NCI-H82 treated with DMSO at 0.1 percent for 48 hours (cell line): ENCODE measurements around the gene CCDC40.
"Not testable (repeated sequence)": the region's sequence is repeated elsewhere in the genome, so short reads cannot be mapped to it uniquely, and the experiment has no call there.

Experiments
- DNase-seq: peaks from one replicate; lab custom pipeline; 2025; ENCODE audit not compliant: unreplicated experiment; lab: John Stamatoyannopoulos, UW

CCDC40 gene

GRCh38 chr17:80045703-80046102 lies 9.3 kb downstream of the CCDC40 start:
- DNase-seq: no peak

DNA sequence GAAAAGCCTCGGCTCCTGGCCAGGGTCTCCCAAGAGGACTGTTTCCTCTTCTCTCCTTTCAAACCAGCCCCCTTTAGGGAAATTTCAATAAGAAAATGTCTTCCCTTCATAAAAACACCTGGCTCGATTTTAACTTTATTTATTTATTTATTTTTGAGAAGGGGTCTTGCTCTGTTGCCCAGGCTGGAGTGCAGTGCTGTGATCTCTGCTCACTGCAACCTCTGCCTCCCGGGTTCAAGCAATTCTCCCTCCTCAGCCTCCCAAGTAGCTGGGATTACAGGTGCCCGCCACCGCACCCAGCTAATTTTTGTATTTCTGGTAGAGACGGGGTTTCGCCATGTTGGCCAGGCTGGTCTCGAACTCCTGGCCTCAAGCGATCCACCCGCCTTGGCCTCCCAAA lies 10.3 kb downstream of the CCDC40 start:
- not testable (repeated sequence) for DNase-seq

GRCh38 chr17:80047176-80047575 lies 10.7 kb downstream of the CCDC40 start:
- no peak for DNase-seq

DNA sequence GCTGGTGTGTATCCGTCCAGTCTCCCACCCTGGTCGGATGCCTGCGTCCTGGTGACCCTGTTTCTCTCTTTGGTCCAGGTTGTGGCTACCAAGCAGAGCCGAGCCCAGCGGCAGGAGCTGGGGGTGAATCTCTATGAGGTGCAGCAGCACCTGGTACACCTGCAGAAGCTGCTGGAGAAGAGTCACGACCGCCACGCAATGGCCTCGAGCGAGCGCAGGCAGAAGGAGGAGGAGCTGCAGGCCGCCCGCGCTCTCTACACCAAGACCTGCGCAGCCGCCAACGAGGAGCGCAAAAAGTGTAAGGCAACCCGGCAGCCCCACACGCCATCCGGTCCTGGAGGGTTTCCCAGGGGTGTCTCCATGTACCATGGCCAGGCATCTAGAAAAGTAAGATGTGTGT lies 13.5 kb downstream of the CCDC40 start:
- no peak for DNase-seq

DNA sequence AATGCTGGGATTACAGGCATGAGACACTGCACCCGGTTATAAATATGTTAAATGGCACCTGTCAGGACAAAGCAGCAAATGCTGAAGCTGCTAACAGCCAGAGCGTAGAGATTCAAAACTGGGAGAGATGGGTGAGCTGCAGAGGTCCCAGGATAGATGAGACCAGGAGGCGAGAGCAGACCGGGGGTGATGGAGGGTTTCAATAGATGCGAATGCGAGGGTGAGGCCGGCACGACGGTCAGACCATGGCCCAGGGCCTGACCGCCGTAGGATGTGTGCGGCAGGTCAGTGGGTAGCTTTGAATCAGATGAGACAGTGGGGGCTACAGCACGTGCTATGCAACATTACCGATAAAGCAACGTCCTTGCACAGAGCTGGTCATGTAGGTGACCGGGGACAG lies 14.3 kb downstream of the CCDC40 start:
- DNase-seq: no peak

- DNase-seq: no peak
Observed at GRCh38 chr17:80051681-80052080, 15.2 kb downstream of the CCDC40 start.

- DNase-seq: no peak
Observed at GRCh38 chr17:80053102-80053501, 16.7 kb downstream of the CCDC40 start.

- DNase-seq: no peak
Observed at GRCh38 chr17:80055597-80055996, 19.2 kb downstream of the CCDC40 start.

DNA sequence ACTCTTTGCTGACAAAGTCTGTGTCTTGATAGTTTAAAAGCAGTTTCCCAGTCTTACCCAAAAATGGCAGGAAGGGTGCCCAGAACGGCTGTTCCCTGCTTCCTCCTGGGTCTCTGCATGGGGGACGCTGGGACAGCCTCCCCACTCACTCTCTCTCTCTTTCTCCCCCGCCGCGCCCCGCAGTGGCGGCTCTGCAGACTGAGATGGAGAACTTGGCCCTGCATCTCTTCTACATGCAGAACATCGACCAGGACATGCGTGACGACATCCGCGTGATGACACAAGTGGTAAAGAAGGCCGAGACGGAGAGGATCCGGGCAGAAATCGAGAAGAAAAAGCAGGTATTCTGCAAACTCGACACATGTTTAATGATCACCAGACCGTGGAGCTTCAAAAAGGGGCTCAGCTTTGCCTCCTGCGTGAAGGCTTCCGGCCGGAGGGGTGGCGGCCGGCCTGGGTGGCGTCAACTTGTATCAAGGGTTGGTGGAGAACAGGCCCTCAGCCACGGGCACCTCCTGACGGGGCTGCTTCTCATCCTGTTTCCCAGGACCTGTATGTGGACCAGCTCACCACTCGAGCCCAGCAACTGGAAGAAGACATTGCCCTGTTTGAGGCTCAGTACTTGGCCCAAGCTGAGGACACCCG lies 22.0 kb downstream of the CCDC40 start:
- no peak for DNase-seq

DNA sequence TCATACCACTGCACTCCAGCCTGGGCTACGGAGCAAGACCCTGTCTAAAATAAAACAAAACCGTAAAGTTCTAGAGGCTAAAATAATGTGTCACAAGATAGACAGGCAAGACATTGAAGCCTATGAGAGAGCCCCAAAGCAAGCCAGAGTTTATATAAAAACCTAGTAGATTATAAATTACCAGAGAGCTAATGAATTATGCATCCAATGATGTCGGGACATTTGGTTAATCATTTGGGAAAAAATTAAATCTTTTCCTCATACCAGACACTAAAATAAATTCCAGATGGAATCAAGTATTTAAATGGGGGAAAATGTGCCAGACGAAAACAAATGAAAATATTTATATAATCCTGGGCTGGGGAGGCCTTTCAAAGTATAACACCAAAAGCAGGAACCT lies 24.2 kb downstream of the CCDC40 start:
- DNase-seq: no peak

GRCh38 chr17:80061421-80061820 lies 25.0 kb downstream of the CCDC40 start:
- no peak for DNase-seq

DNA sequence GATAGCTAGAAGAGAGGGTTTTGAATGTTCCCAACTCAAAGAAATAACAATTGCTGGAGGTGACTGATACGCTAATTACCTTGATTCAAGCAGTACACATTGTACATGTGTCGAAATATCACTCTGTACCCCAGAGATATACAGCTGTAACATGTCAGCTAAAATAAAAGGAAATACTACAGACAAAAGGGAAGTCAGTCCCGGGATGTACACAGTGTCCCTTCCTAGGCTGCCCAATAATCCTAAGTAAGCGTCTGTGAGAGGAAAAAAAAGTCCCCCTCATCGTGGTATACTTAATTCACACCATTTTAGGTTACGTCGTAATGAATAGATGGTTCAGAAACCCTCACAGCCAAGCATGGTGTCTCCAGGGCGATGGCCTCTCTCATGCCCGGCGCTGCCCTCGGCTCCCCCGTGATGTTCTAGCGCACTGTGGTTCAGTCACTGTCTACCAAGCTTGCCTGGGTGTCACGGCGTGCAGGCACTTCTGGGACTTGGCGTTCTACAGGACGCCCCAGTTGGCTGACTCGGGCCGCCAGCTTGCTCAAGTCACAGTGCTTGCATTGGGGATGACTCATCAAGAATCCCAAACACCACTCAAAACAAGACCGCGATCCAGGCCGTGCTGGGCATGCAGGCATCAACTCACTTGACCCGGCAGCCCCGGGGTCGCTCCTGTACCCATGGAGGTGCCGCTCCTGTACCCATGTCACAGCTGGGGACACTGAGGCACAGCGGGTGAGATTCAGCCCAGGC lies 27.6 kb downstream of the CCDC40 start:
- no peak for DNase-seq

DNA sequence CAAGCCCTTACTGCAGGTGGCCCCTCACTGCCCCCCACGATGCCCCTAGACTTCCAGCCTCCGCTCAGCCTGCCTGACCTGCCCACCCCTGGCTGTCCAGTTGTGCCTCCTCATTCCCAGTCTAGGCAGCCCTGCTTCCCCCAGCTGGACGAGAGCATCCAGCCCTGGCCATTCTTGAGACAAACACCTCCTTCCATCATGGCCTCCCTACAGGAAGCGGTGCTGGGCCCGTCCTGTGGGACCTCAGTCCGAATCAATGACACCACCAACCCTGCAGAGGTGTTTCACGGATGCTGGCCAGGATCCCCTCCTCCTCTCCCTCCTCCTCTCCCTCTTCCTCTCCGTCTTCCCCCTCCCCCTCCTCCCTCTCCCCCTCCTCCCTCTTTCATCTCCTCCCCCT lies 28.3 kb downstream of the CCDC40 start:
- no peak for DNase-seq

GRCh38 chr17:80065478-80066170 lies 29.2 kb downstream of the CCDC40 start:
- no peak for DNase-seq

DNA sequence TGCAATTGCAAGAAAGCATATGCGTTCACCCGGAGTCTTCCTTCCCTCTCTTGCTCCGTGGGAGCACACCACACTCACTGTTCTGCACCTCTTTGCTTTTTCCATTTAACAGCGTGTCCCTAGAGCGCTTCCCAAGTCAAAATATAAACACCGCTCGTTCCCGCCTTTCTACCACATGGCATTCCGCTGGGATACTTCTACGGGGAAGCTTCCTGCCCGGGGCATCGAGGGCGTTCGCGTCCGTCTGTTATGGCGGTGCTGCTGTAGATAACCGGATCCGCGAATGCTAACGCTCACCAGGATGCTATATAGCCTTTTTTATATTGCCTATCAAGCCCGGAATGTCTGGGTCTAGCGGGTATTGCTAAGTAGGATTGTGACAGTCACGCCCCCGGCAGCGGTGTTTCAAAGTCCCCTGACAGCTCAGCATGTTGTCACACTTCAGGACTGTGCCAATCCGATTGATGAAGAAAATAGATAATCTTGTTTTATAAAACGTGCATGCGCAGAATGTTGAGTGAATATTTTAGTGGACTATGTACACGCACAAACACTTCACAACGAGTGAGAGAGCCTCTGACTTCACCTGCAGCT lies 31.0 kb downstream of the CCDC40 start:
- no peak for DNase-seq

DNA sequence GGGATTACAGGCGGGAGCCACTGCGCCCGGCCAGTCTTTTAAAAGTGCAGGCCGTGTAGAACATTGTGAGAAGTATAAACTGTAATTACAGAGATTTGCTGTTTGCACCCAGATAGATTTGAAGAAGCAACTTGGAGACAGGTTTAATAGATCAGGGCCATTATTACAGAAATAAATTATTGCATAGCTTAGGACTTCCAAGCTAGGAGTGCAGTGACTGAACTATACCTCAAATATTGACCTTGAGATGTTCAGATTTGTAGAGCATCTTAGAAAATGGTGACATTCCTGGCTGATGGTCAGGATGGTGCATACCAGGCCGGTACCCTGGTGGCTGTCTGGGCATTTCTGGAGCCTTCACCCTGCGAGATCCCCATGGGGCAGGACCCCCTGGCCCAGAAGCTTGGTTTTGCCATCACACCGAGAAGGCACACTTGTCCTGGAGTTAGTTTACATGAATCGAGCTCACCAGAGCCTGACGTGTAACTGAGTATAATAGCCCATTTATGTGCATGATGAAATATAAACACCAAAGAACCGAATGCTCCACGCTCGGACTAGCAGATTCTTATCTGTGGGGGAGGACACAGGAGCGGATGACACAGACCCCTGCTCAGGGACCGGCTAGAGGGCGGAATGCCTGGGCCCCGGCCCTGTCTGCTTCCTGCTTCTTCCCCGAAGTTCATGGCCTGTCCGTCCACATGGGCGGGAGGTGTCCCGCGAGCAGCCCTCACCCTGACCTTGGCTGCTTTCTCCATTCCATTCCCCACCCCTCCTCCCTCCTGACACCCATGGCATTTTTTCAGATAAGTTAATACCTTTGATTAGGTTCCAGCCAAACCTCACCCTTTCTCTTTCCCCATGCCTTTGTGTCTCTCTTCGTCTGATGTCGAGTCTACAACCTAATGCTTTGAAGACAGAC lies 32.1 kb downstream of the CCDC40 start:
- DNase-seq: no peak

- no peak for DNase-seq
Observed at GRCh38 chr17:80070375-80071115, 34.1 kb downstream of the CCDC40 start.

DNA sequence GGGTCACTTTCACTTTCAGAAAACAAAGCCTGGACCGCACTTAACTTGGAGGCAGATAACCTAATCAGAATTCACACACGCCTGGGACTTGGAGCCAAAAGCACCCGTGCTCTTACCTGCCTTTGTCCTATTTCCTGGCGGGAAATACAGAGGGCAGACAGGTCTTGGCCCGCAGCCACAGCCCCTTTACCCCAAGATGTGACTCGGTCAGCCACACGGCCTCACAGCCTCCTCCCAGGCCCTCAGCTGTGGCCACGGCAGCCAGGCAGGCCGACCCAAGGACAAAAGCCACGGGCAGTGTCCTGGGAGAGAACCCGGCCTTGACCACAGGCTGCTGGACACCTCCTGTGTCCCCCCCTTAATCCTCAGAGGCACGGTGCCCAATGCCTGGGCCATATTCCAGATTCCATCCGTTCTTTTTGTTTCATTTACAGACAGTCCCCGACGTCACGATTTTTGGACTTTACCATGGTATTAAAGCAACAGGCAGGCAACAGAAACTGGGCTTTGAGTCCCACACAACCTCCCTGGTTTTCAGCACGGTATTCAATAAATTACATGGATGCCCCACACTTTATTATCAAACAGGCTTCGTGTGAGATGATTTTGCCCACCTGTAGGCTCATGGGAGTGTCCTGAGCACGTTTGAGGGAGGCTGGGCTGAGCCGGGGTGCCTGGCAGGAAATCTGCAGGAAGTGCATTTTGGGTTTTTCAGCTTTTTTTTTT lies 34.8 kb downstream of the CCDC40 start:
- DNase-seq: no peak

DNA sequence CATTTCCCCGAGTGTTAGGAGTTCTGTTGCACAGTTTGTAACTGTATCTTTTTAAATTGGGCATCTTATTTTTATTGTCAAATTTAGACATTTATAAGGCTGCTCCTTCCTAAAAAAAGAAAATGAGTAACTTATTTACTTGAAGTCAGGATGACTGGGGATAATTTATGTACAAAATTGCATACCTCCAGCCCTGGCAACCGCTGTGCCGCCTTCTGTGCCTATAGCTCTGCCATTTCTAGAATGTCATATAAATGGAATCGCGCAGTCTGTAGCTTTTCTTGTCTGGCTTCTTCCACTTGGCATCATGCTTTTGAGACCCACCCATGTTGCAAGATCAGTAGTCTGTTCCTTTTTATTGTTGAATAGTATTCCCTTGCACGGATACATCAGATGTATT lies 36.0 kb downstream of the CCDC40 start:
- no peak for DNase-seq
